GM12873 (cell line): ENCODE results near the gene POU2AF3.

Experiments used
- CTCF ChIP-seq: IDR thresholded peaks from 2 replicates; pipeline ENCODE4 v1.5.1; 2012; ENCODE audit warnings: low read depth, mild to moderate bottlenecking, moderate library complexity, low read length, control low read depth; ENCODE audit not compliant: insufficient read depth; ENCODE audit errors: missing control alignments

The POU2AF3 gene

DNA sequence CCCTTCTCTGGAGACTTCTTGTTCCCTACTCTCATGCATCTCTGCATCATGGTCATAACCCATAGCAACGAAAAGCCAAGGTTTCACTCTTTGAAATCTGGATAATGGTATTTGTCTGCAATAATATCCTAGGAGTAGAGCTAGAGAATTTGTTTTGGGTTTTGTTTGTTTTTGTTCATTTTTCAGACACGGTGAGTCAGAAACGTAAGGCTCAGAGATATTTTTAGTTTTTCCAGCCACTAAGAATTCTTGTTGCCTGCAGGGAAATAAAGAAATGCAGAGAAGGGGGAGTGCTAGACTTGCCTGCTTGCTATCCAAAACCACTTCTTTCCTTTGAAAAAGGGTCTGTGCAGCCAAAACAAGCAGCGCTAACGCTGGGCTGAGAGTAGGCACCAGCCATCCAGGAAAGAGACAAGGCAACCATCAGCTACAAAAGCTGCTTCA lies 26.0 kb downstream of the POU2AF3 start:
- TF ChIP-seq CTCF: no peak

DNA sequence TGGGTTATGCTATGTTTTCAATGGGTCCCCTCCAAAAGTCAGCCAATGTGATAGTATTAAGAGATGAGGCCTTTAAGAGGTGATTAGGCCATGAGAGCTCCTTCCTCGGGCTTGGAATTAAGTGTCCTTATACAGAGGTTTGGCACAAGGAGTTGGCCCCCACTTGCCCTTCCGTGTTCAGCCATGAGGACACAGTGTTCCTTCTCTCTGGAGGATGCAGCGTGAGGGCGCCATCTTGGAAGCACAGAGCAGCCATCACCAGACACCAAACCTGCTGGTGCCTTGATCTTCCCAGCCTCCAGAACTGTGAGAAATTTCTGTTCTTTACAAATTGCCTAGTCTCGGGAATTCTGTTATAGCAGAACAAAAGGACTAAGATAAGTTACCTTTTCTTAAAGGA lies 26.9 kb downstream of the POU2AF3 start:
- TF ChIP-seq CTCF: no peak

DNA sequence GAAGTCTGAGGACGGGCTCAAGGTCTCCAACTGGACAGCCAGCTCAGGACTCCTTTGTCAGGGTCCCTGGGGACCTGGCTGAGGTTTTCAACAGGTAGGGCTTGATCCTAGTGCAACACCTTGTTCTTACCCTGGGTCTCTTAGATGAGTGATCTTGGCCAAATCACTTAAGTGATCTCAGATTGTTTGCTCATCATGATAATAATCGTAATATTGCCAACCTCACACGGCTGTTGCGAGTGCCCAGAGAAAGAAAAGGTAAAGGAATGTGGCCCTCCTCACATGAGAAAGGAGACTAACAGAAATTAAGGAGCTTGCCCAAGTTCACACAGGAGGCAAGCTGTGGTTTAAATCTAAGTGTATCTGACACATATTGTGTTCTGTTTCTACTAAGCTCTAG lies 28.5 kb downstream of the POU2AF3 start:
- no peak for TF ChIP-seq CTCF

DNA sequence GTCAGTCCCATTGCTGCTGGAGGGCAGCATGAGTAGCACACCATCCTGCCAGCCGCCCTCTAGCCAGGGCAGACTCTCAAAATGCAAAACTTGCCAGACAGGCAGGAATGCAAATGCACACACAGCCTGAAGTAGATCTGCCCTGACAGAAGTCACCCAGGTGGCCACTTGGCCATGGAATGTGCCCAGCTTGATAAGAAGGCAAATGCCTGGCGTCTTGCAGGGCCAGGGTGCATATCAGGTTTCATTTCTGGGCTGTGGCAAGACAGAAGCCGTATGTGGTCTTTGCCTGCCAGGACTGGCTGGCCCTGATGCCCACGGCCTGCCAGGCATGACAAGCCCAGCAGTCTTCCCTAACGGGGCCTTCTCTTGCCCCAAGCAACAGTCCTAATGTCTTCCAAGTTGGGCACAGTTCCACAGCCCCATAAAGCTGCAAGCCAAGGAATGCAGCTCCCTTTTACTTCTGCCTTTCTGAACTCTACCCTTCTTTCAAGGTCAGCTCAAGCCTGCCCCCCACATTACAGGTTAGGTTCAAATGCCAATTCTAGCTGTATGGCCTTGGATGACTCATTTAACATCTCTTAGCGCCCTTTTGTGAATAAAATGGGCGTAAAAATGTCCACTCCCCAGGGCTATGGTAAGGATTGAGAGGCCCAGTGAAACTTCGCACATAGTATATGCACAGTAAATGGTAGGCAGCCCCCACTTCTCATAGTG lies 29.7 kb downstream of the POU2AF3 start:
- no peak for TF ChIP-seq CTCF

DNA sequence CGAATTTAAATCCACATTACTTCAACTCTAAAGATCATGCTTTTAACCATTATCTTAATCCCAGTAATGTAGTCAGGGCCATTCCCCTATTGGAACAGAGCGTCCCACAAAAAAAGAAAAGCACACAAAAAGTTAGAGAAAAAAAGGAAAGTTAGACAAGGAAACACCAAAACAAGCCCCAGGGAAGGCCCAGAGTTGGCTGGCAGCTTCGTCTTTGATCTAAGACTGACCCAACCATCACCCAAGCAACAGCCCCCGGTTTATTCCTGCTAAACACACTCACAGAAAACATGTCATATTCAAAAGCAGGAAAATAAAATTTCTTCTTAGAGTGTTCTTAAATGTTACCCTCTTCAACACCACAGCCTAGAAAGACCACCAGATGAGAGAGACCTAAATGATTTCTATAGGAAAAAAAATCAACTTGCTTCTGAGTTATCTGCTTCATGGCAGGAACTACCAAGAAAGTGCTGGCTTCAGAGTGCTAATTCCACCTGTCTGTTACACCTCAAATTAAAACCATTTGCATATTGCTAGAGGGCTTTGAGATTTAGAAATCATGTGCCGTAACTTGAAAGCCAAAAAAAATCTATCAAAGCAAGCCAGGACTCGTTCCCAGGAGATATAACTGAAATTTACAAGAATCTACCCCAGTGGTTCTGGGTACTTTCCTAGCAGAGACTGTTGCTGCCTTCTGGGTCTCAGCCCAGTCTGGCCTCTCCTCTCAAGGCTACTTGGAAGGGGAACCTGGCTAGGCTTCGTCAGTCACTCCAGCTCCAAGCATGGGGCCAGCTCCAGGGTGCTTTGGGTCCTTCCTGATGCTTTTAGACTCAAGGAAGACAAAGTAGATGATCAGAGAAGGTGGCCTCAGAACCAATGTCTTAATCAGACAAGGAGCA lies 31.2 kb downstream of the POU2AF3 start:
- TF ChIP-seq CTCF: no peak

DNA sequence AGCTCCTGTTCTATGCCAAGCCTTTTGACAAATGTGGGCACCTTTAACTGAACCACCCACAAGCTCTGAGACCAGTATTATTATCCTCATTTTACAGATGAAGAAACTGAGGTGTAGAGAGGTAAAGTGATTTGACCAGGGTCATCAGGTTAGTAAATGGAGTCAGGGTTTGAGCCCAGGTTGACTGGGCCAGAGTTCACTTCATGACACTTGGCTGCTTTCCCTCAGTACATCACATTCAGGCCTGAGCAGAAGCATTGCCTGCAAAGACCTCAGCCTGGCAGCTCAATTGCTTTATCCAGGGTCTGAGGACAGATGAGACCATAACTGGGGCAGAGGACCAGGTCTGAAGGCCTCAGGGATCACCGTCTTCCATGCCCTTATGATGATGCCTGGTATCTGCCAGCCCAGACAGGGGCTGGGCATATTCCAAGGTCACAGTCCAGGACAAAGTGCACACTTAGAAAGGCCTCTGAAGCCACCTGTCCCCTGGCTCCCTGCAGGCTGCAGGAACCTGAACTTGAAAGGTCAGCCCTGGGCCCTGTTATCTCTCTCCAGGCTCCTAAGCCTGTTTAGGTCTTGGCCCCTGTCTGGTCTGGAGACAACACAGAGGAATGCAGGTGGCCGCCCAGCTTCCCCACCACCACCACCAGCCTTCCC lies 32.0 kb downstream of the POU2AF3 start:
- no peak for TF ChIP-seq CTCF
